Mucosa of descending colon (tissue), 3 donors: Measurements from ENCODE around the gene EXOC6B. TPM values are rescaled to one million over a fixed set of nuclear protein-coding genes. Genes with fewer than 3 reads are reported as not detected.

Source experiments
- ATAC-seq: fragments of 200-7000 bp; cut with Tn5 transposase; one replicate; pipeline ENCODE4 v1.9.1; 2020; ENCODE audit warnings: mild to moderate bottlenecking, moderate library complexity
- DNase-seq, 3 donors: peaks; one replicate each; pipeline ENCODE4 v3.0.0-alpha.2; 2020
- H3K36me3 ChIP-seq: fragments of 200-600 bp; one replicate; pipeline ENCODE4 v1.8.0; 2021; ENCODE audit warnings: low read depth, mild to moderate bottlenecking
- H3K4me1 ChIP-seq: fragments of 200-600 bp; one replicate; pipeline ENCODE4 v1.8.0; 2021; ENCODE audit warnings: low read depth, mild to moderate bottlenecking
- H3K4me3 ChIP-seq: fragments of 200-600 bp; one replicate; pipeline ENCODE4 v1.8.0; 2021; ENCODE audit warnings: mild to moderate bottlenecking
- H3K9me3 ChIP-seq: fragments of 200-600 bp; one replicate; pipeline ENCODE4 v1.8.0; 2021; ENCODE audit warnings: mild to moderate bottlenecking
- CTCF ChIP-seq: fragments of 200-600 bp; IDR thresholded peaks from one replicate; pipeline ENCODE4 v1.8.0; 2022; ENCODE audit warnings: antibody characterized with exemption, mild to moderate bottlenecking
- intact Hi-C, 2 donors: fragments of 100-400 bp; cut with DNase I in 1 of 2; cut with micrococcal nuclease in 1 of 2; formaldehyde crosslinking; loops; one replicate each; pipeline versions ENCODE4 v1.11.0 to v1.11.1; 2022; cut with DNase I, micrococcal nuclease
- total RNA-seq, 3 donors: library from RNA; stranded (reverse); fragmentation: NEBNext Ultra II Directional in 2 of 3; extraction: Animal tissue kit (Norgen Biotek cat#: 25700) in 2 of 3; gene quantifications; one replicate each; pipeline versions ENCODE4 v1.2.1 to v1.2.4, GENCODE V29; 2021 to 2023
- donor health status: DM: no; HTN: no; CAD: no; lungs with moderate emphysema.
- donor health status: DM: no; HTN: no; CAD: no.
- donor health status: DM: no; HTN: yes; CAD: no.

Gene EXOC6B
- total RNA-seq, 3 donors from 2014 or later = 19.4 to 52.4 (median 28.8) TPM

DNA sequence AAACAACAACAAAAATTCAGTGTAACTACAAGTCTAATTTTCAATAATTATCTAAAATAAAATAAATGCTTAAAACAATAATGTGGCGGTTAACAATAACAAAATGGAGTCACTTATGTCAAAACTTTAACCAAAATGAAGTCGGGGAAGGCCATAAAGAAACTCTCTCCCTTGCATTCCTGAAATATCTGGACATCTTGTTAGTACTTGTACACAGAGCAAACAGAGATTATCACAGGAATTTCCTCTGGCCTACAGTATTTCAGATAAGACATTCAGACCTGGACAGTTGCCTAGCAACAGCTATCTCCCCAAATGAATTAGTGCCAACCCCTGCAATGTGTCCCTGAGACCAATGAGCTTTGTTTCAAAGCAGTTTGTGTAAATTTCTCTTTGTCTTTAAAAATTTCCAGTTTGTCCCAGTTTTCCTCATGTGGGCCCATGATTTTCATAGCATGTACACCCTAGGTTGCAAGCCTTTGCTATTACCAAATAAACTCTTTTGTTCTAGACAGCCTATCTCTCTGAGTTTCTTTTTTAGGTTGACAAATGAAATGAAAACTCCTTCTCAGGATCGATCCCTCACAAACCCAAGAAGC, 68.6 kb downstream of the EXOC6B start:
- TF ChIP-seq CTCF = no peak
- ATAC-seq (no peak), DNase-seq (no peak)
- Histone ChIP-seq H3K9me3 (peaks cover 8% of the 10 kb centered on the region), H3K4me1 (no peaks in the 10 kb centered on the region), H3K4me3 (no peak overlapping the region), H3K36me3 (no peaks in the 10 kb centered on the region)
- intact Hi-C loops = no loop called here

DNA sequence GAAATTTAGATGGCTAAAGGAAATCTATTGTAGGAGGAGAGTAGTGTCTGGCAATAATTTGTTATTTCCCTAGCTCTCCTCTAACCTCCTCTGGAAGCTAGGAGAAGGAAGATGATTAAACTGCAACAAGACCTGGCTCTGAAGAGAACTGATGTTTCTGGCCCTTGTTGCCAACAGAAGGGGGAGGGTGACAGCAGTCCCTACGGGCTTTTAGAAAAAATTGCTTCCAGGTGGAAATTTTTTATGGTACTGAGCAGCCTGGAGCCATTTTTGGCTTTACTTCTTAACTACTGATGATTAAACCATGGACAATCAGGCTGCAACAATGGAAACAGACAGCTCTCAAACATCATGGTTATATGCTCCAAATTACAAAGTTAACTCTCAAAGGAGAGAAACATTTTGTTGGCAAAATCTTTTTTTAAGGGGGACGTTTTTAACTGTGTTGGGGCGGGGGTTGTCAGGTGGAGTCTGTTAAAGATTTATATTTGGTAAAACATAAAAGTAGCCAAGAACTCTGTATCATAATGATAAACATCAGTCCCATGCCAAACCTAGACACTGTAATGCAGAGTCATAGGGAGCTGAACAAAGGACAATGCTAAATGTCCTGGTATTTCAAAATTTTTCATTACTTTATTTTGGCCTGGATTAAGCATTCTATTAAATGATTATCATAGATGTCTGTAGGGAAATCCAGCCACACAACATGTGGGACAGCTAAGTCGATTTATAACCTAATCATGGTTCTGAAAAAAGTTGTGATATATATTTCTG, 70.0 kb downstream of the EXOC6B start:
- H3K9me3 ChIP-seq = no peaks in the 10 kb centered on the region
- no peak overlapping the region for H3K4me3 ChIP-seq
- no peak for TF ChIP-seq CTCF
- ATAC-seq (no peak), DNase-seq (no peak)
- intact Hi-C loops = no loop called here
- no peaks in the 10 kb centered on the region for H3K36me3 ChIP-seq
- H3K4me1 ChIP-seq = no peaks in the 10 kb centered on the region

DNA sequence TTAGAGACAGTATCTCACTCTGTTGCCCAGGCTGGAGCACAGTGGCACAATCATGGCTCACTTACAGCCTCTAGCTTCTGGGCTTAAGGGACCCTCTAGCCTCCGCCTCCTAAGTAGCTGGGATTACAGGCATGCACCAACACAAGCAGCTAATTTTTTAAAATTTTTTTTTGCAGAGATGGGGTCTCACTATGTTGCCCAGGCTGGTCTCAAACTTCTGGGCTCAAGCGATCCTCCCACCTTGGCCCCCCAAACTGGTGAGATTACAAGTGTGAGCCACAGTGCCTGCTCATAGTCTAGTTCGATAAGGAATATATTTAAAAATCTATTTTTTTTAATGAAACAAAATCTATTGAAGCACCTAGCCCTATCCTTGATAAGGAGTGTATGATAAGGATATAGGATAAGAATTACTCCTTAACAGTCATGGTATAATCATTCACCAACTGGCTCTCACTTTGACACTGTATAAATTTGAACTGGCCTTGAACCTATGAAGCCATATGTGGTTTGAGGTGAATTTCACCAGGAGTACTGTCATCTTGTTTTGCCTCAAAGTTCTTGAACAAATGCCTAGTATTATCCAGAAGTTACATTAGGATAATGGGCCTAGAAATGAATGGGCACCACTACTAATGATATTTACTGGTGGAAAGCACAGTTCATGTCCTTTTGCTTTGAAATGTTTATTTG, 71.1 kb downstream of the EXOC6B start:
- H3K9me3 ChIP-seq = no peaks in the 10 kb centered on the region
- no peak overlapping the region for H3K4me3 ChIP-seq
- no peaks in the 10 kb centered on the region for H3K36me3 ChIP-seq
- ATAC-seq (no peak), DNase-seq (no peak)
- no peaks in the 10 kb centered on the region for H3K4me1 ChIP-seq
- intact Hi-C loops = no loop called here
- TF ChIP-seq CTCF = no peak

- no peak overlapping the region for H3K4me3 ChIP-seq
- no peaks in the 10 kb centered on the region for H3K9me3 ChIP-seq
- TF ChIP-seq CTCF = no peak
- intact Hi-C loops = no loop called here
- no peaks in the 10 kb centered on the region for H3K36me3 ChIP-seq
- ATAC-seq = no peak
- H3K4me1 ChIP-seq = no peaks in the 10 kb centered on the region
- no peak for DNase-seq
These were observed 74.7 kb downstream of the EXOC6B start for GRCh38 chr2:72750977-72751639.

DNA sequence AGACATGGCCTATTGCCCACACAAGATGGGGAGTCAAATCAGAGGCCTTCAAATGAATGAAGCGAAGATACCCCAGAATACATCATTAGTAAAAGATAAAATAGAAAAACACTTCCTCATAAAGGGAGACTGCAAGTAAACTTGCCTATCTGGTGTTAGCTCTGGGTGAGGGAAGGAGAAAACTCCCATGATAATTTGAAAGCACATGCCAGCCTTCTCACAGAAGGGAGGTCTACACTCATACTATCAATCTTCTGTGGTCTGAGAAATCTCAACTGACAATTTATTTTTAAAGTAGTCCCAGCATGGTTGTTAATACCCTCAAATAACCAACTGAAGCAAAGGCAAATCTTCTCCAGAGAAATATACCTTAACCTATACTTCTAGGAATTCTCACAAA, 75.4 kb downstream of the EXOC6B start:
- H3K4me3 ChIP-seq = no peak overlapping the region
- H3K9me3 ChIP-seq = no peaks in the 10 kb centered on the region
- no peaks in the 10 kb centered on the region for H3K4me1 ChIP-seq
- no peaks in the 10 kb centered on the region for H3K36me3 ChIP-seq
- ATAC-seq (no peak), DNase-seq (no peak)
- no peak for TF ChIP-seq CTCF
- intact Hi-C loops = no loop called here
